ENCODE measurements around the gene TCF7L1. TPM values are rescaled to one million over a fixed set of nuclear protein-coding genes. Genes with fewer than 3 reads are reported as not detected.
A peak's percentile ranks its signal among the peaks of the same experiment; 100 is the strongest.

Gene TCF7L1
- total RNA-seq, 2 experiments from 2014 or later: 0.07 TPM; not detected in 1

DNA sequence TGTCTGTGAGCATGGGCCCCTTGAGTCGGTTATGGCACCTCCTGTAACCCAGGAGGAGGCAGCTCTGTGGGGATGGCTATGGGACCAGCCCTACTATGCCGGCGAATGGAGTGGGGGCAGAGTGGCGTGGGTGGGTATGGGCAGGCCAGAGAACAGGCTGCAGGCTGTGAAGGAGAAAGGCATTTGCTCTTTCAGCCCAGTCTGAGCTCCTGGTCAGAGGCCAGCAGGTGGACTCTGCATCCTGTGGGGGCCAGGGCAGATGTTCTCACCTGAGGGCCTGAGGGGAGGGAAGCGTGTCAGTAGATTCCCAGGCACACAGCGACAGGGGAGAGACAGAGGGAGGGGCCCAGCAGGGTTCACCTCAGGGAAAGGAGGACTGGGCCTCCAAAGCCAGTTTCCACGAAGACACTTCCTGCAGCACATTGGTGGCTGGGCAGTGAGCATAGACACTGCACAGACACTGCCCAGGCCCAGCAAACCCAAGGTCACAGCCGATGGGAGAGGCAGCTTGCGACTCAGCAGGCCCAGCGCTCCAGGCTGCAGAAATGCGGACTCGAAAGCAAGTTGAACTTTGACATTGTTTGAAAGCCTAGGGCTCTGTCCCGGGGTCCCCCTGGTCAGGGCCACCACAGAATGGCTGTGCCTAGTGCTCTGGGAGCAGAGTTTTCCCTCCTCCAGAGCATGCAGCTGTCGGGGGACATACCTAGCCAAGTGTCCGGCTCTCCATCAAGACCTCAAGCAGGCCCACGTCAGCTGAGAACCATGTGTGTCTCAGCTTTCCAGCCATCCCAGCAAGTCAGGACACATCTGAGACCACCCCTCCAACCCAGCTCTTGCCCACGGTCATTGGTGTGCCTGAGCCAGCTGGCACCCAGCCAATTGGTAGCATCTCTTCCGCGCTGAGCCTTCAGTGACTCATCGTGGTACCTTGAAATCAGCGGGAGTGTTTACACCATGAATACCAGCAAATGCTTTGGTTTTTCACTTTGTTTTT, 140.8 kb downstream of the TCF7L1 start:
- no peak for DNase-seq
- no peak overlapping the region for H3K4me3 Mint-ChIP-seq
- intact Hi-C loops (cut with micrococcal nuclease): no loop called here
- H3K4me1 Mint-ChIP-seq (ENCODE audit: low read depth): no peaks in the 10 kb centered on the region
- no peaks in the 10 kb centered on the region for H3K36me3 Mint-ChIP-seq (ENCODE audit: low read depth)
- no peaks in the 10 kb centered on the region for H3K27me3 Mint-ChIP-seq (ENCODE audit: low read depth)
- CTCF ChIA-PET: interaction anchor here (1.1 to 1.7 kb wide), 4 partner anchors 8 to 208 kb away, joined by 3 to 7 read pairs (median 4); no protein-coding TSS in a partner anchor
- no peak overlapping the region for H3K27ac Mint-ChIP-seq
- H3K9me3 Mint-ChIP-seq: no peaks in the 10 kb centered on the region

DNA sequence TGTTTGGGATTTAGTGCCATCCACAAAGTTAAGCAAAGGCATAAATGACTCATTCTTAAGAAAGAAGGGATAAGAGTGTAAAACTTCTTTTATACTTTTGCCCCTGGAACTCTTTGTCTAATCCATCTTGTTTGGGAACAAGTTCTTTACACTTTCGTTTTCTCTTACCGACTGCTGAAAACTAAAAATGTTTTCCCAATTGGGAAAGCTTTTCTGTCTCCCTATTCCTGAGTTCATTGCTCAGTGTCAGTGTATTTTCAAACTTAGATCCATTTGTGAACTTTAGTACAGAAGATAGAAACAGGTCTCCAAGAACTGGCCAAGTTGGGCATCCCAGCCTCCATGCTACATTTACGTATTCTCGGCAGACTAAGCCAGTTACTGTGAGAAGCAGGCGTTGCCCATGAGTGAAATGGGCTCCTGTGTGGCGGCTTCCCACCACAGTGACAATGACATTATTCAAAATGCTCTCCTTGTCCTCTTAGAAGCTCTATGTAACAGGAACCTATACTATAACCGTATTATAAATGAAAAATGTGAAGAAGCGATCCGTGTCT, 142.9 kb downstream of the TCF7L1 start:
- Mint-ChIP-seq H3K27me3 (ENCODE audit: low read depth) (no peaks in the 10 kb centered on the region), H3K4me3 (no peak overlapping the region), H3K9me3 (no peaks in the 10 kb centered on the region), H3K36me3 (ENCODE audit: low read depth) (no peaks in the 10 kb centered on the region), H3K4me1 (ENCODE audit: low read depth) (no peaks in the 10 kb centered on the region), H3K27ac (no peak overlapping the region)
- CTCF ChIA-PET: interaction anchor here (0.5 to 1.5 kb wide), 3 partner anchors 9 to 12 kb away, joined by 3 read pairs; no protein-coding TSS in a partner anchor
- intact Hi-C loops (cut with micrococcal nuclease): no loop called here
- DNase-seq: no peak

DNA sequence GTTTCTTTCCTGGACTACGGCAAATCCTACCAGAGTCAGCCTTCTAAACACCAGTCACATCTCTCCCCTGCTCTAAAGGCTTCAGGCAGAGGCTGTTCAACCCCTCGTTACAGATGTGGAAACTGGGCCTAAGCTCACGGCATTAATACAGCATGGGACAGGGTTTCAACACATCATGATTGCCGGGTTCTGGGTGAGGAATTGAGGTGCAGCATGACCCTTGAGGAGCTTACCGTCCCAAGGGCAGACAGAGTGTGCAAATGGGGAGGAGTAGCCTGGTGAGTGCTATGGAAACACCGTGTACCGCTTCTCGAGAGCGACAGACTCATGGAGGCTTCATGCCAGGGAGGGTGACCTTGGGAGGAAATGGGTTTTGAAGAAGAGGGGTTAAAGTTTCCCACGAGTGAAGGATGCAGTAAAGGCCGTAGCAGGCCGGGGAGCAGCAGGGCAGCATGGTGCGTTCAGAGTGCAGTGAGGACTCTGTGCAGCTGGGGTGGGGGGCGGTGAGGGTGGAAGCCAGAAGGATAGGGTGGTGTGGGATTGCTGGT, 143.5 kb downstream of the TCF7L1 start:
- Mint-ChIP-seq H3K4me3 (no peak overlapping the region), H3K4me1 (ENCODE audit: low read depth) (no peaks in the 10 kb centered on the region), H3K27ac (no peak overlapping the region), H3K9me3 (no peaks in the 10 kb centered on the region), H3K27me3 (ENCODE audit: low read depth) (no peaks in the 10 kb centered on the region), H3K36me3 (ENCODE audit: low read depth) (no peaks in the 10 kb centered on the region)
- intact Hi-C loops (cut with micrococcal nuclease): no loop called here
- CTCF ChIA-PET: interaction anchor here (0.5 to 1.5 kb wide), 3 partner anchors 8 to 210 kb away, joined by 3 to 5 read pairs (median 3); no protein-coding TSS in a partner anchor
- no peak for DNase-seq

DNA sequence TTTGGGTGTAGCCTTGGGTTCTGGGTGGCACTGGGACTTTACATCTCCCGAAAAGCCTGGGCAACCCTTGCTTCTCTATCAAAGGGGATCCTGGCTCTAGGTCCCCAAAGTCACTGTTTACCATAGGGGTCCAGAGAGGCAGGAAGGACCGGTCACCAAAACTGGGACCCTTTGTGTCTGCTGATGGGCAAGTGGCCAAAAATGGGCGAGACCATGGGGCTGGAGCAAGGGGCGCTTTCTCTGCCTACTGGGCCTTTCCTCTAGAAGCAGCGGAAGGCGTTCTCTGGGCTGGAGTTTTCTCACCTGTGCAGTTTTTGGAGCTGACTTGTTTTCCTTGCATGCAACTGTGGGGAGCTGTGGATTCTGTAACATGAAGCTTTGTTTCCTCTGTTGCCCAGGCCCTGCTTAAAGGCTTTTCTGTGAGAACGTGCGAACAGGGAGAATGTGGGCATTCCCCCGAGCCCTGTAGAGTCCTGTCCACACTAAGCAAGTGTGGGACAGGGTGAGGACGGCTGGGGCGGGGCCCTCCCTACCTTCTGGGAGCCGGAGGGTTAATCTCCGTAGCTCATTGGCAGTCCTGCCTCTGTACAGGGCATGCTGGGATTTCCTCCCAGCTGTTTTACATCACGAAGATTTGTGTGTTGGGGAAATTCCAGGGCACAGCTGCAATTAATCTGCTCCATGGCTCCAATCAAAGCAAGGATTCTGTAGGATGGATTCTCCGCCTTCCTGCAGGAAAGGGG, 144.4 kb downstream of the TCF7L1 start:
- intact Hi-C loops (cut with micrococcal nuclease): no loop called here
- Mint-ChIP-seq H3K9me3 (no peaks in the 10 kb centered on the region), H3K27me3 (ENCODE audit: low read depth) (no peaks in the 10 kb centered on the region), H3K36me3 (ENCODE audit: low read depth) (no peaks in the 10 kb centered on the region), H3K4me1 (ENCODE audit: low read depth) (no peaks in the 10 kb centered on the region), H3K27ac (no peak overlapping the region), H3K4me3 (no peak overlapping the region)
- DNase-seq: no peak
- CTCF ChIA-PET: interaction anchor here (1.5 kb wide), 2 partner anchors 8 to 211 kb away, joined by 3 to 5 read pairs; no protein-coding TSS in a partner anchor

DNA sequence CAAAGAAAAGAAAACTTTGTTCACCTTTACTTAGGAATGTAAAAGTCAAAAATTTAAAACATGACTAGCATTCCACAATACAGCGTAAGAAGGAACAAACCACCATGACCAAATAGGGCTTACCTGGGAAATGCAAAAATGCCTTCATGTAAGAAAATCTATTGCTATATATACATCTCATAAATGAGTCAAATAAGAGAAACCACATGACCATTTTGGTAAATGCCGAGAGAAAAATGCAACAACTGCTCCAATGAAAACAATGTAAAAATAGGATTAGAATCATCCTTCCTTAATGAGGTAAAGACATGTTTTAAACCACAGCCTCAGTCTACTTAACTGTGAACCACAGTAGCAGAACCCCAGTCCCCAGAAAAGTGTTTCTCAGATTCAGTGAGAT, 145.2 kb downstream of the TCF7L1 start:
- no peaks in the 10 kb centered on the region for H3K4me1 Mint-ChIP-seq (ENCODE audit: low read depth)
- CTCF ChIA-PET: no interaction called here
- intact Hi-C loops (cut with micrococcal nuclease): no loop called here
- no peak for DNase-seq
- no peaks in the 10 kb centered on the region for H3K36me3 Mint-ChIP-seq (ENCODE audit: low read depth)
- H3K9me3 Mint-ChIP-seq: no peaks in the 10 kb centered on the region
- H3K27me3 Mint-ChIP-seq (ENCODE audit: low read depth): no peaks in the 10 kb centered on the region
- no peak overlapping the region for H3K27ac Mint-ChIP-seq
- no peak overlapping the region for H3K4me3 Mint-ChIP-seq

DNA sequence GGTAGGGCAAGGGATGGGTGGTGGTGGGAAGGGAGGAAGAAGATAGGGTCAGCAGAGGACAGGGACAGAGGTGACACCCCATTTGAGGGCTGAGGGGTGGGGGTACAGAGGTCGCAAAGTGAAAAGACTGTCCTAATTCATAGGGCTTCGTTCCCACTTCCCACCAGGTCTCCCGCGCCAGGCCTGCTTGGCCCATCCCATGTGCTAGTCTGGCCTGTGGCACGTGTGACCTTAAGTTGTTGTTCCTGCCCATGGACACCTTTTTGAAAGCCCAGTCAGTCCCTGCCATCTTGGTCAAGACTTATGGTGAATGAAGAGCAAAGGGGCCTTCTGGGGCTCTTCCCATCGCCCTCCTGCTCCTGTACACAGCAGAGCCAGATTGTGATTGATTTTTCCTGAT, 148.4 kb downstream of the TCF7L1 start:
- no peaks in the 10 kb centered on the region for H3K36me3 Mint-ChIP-seq (ENCODE audit: low read depth)
- CTCF ChIA-PET: interaction anchor here (1.3 kb wide), 1 partner anchor 356 kb away, joined by 3 read pairs; no protein-coding TSS in a partner anchor
- no peaks in the 10 kb centered on the region for H3K4me1 Mint-ChIP-seq (ENCODE audit: low read depth)
- no peaks in the 10 kb centered on the region for H3K9me3 Mint-ChIP-seq
- H3K4me3 Mint-ChIP-seq: no peak overlapping the region
- DNase-seq: no peak
- no peaks in the 10 kb centered on the region for H3K27me3 Mint-ChIP-seq (ENCODE audit: low read depth)
- intact Hi-C loops (cut with micrococcal nuclease): loop anchor here (10.0 kb wide), 1 partner anchor 647 kb away; no protein-coding TSS in a partner anchor
- H3K27ac Mint-ChIP-seq: no peak overlapping the region

DNA sequence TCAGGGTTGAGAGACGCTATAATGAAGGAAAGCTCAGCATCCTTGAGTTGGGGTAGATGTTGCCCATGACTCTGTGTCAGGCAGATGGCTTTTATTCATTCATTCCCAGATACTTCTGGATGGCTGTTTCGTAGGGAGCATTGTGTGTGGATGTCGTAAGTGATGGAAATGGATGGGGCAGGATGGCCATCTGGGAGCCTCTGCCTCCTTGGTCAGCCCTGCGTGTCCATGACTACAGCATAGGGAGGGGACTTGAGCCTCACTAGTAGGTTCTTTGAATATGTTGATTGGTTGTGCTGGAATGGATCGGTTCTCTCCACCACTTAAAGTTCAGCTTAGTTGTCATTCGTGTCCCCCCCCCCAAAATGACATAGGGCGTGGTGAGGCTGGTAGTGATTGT, 149.7 kb downstream of the TCF7L1 start:
- H3K4me1 Mint-ChIP-seq (ENCODE audit: low read depth): peaks cover 5% of the 10 kb centered on the region
- H3K27ac Mint-ChIP-seq: no peak overlapping the region

DNA sequence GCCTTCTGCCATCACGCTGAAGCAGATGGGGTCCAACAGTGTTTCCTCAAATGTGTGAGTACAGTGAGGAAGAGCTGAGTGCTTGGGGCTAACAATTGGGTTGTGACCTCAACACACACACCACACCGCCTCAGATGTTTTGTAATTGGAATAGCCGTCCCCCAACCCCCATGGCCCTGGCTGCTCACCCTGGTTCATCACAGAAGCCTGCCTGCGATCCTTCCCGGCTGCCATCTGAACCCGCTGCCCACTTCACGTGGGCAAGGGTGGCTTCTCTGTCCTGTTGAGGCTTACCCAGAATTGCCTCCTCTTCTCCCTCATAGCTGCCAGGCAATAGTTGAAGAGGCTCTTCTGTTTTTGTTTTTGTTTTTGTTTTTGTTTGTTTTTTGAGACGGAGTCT, 150.4 kb downstream of the TCF7L1 start:
- no peak overlapping the region for H3K27ac Mint-ChIP-seq
- CTCF ChIA-PET: interaction anchor here (0.6 to 3.8 kb wide), 8 partner anchors 15 to 358 kb away, joined by 3 to 32 read pairs (median 7); no protein-coding TSS in a partner anchor
- H3K36me3 Mint-ChIP-seq (ENCODE audit: low read depth): no peaks in the 10 kb centered on the region
- H3K4me3 Mint-ChIP-seq: no peak overlapping the region
- no peaks in the 10 kb centered on the region for H3K27me3 Mint-ChIP-seq (ENCODE audit: low read depth)
- DNase-seq: no peak
- no peaks in the 10 kb centered on the region for H3K9me3 Mint-ChIP-seq
- H3K4me1 Mint-ChIP-seq (ENCODE audit: low read depth): peaks cover 5% of the 10 kb centered on the region
- intact Hi-C loops (cut with micrococcal nuclease): loop anchor here (10.0 kb wide), 1 partner anchor 649 kb away; no protein-coding TSS in a partner anchor

More for the DNA sequence above, 149.7 kb downstream of the TCF7L1 start:
- CTCF ChIA-PET: interaction anchor here (0.6 to 3.8 kb wide), 4 partner anchors 17 to 357 kb away, joined by 3 to 26 read pairs (median 6); no protein-coding TSS in a partner anchor
- Mint-ChIP-seq H3K9me3 (no peaks in the 10 kb centered on the region), H3K4me3 (no peak overlapping the region), H3K36me3 (ENCODE audit: low read depth) (no peaks in the 10 kb centered on the region), H3K27me3 (ENCODE audit: low read depth) (no peaks in the 10 kb centered on the region)
- intact Hi-C loops (cut with micrococcal nuclease): loop anchor here (10.0 kb wide), 1 partner anchor 648 kb away; no protein-coding TSS in a partner anchor
- DNase-seq: no peak

DNA sequence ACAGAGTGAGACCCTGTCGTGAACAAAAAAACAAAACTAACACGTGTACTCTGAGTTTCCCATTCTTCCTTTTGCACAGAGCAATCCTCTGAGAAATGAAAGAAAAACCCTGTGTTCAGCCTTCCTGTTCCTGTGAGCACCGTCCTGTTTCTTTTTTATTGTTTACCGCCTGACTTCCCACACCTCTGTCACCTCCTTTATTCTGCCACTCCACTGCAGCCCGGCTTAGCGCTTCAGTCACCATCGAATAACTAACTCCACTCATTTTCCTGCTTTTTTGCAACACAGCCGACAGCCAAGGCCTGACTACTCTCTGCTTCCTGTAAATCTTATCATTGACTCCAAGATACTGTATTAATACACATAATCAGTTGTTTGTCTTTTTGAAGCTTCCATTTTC, 153.7 kb downstream of the TCF7L1 start:
- no peaks in the 10 kb centered on the region for H3K36me3 Mint-ChIP-seq (ENCODE audit: low read depth)
- intact Hi-C loops (cut with micrococcal nuclease): loop anchor here (10.0 kb wide), 1 partner anchor 652 kb away; no protein-coding TSS in a partner anchor
- CTCF ChIA-PET: interaction anchor here (0.7 to 6.9 kb wide), 8 partner anchors 13 to 726 kb away, joined by 3 to 61 read pairs (median 10); no protein-coding TSS in a partner anchor
- H3K9me3 Mint-ChIP-seq: no peaks in the 10 kb centered on the region
- DNase-seq: no peak
- H3K4me3 Mint-ChIP-seq: no peak overlapping the region
- no peaks in the 10 kb centered on the region for H3K27me3 Mint-ChIP-seq (ENCODE audit: low read depth)
- H3K27ac Mint-ChIP-seq: peak overlapping the region; percentile 19
- peaks cover 17% of the 10 kb centered on the region for H3K4me1 Mint-ChIP-seq (ENCODE audit: low read depth)

DNA sequence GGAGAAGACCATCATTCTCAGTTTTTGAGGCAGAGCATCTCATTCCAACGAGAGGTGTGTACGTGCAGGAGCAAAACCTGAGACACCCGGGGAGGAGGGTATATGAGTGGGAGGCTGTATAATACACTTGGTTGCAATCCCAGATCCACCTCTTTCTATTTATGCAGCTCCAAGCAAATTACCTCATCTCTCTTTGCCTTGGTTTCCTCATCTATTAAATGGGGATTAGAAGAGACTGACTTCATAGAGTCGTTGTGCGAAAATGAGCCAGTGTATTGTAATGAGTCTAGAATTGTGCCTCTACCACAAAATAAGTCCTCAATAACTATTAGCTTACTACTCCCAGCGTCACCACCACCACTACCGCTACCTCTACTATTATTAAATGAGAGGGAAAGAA, 154.5 kb downstream of the TCF7L1 start:
- no peak overlapping the region for H3K4me3 Mint-ChIP-seq
- peaks cover 17% of the 10 kb centered on the region for H3K4me1 Mint-ChIP-seq (ENCODE audit: low read depth)
- no peak overlapping the region for H3K27ac Mint-ChIP-seq
- no peaks in the 10 kb centered on the region for H3K9me3 Mint-ChIP-seq
- CTCF ChIA-PET: interaction anchor here (1.3 to 6.9 kb wide), 5 partner anchors 12 to 362 kb away, joined by 3 to 61 read pairs (median 8); no protein-coding TSS in a partner anchor
- intact Hi-C loops (cut with micrococcal nuclease): loop anchor here (10.0 kb wide), 1 partner anchor 653 kb away; no protein-coding TSS in a partner anchor
- DNase-seq: no peak
- H3K27me3 Mint-ChIP-seq (ENCODE audit: low read depth): no peaks in the 10 kb centered on the region
- H3K36me3 Mint-ChIP-seq (ENCODE audit: low read depth): no peaks in the 10 kb centered on the region

DNA sequence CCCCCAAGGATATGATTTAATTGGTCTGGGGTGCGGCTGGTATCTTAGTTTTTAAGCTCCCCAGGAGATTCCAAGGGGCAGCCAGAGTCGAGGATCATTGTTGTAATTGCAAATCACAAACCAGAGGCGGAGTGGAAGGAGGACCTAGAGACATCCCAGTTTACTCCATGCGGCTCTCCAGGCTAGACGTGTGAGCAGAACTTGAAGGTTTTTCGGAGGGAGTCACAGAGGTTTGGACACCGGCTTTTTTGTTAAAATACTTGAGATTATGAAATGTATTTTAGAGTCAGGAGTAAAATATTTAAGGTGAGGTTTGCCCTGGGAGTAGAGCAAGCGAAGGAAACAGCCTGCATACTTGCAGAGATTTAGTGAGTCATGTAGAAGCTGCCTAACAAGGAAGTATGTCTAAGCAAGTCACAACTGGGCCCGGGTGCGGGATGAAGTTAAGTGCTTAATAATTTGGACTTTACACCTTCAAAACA, 155.1 kb downstream of the TCF7L1 start:
- Mint-ChIP-seq H3K36me3 (ENCODE audit: low read depth) (no peaks in the 10 kb centered on the region), H3K4me3 (no peak overlapping the region), H3K27me3 (ENCODE audit: low read depth) (no peaks in the 10 kb centered on the region), H3K9me3 (no peaks in the 10 kb centered on the region), H3K4me1 (ENCODE audit: low read depth) (peaks cover 17% of the 10 kb centered on the region), H3K27ac (no peak overlapping the region)
- CTCF ChIA-PET: interaction anchor here (1.3 to 6.9 kb wide), 4 partner anchors 11 to 222 kb away, joined by 3 to 61 read pairs (median 10); no protein-coding TSS in a partner anchor
- no peak for DNase-seq
- intact Hi-C loops (cut with micrococcal nuclease): loop anchor here (10.0 kb wide), 1 partner anchor 653 kb away; no protein-coding TSS in a partner anchor

All from activated naive CD4-positive, alpha-beta T cell treated with anti-CD3 and anti-CD28 coated beads for 36 hours (primary cell).